Esophagus squamous epithelium (tissue), 4 donors: ENCODE results near the gene DEXI.

Source experiments
- CTCF ChIP-seq, 6 experiments: fragments of 450-650 bp in 4 of 6; fragments of 200-600 bp in 2 of 6; sonication (generic) in 2 of 6; IDR thresholded peaks; one replicate each; pipeline ENCODE4 v1.5.1; 2016 to 2019; ENCODE audit warnings: antibody characterized with exemption in 6 of 6, mild to moderate bottlenecking in 4 of 6, moderate library complexity in 4 of 6
- POLR2A ChIP-seq, 4 donors: fragments of 450-650 bp; IDR thresholded peaks; one replicate each; pipeline ENCODE4 v1.6.1; 2017; ENCODE audit warnings: antibody characterized with exemption in 4 of 4, mild to moderate bottlenecking in 4 of 4, moderate library complexity in 3 of 4

DNA sequence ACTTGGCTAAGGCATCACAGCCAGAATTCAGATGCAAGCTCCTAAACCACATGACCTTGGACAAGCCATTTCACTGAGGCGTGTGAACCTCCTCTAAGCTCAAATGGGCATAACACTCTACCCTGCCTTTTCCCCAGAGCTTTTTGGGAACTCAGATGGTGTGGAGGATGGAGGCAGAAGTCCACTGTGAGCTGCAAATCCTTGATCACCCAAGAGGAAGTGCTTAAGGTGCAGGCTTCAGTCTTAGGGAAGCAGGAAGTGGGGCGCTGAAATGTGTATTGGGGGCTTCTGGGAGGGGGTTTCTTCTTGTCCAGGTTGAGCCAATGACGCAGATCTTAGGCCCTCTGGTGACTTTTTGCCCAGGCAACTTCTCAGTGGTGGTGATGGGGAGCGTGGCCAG is 52.4 kb downstream of the DEXI start:
- no peak for TF ChIP-seq CTCF (IDR thresholded peaks at IDR 0.05)
- no peak for TF ChIP-seq POLR2A (IDR thresholded peaks at IDR 0.05)
